GM19035 (cell line): ENCODE results near the gene DUS3L.

Experiments used
- ATAC-seq: cut with Tn5 transposase; IDR thresholded peaks from one replicate; pipeline ENCODE4 v1.9.1; 2021; ENCODE audit not compliant: unreplicated experiment

Gene DUS3L

DNA sequence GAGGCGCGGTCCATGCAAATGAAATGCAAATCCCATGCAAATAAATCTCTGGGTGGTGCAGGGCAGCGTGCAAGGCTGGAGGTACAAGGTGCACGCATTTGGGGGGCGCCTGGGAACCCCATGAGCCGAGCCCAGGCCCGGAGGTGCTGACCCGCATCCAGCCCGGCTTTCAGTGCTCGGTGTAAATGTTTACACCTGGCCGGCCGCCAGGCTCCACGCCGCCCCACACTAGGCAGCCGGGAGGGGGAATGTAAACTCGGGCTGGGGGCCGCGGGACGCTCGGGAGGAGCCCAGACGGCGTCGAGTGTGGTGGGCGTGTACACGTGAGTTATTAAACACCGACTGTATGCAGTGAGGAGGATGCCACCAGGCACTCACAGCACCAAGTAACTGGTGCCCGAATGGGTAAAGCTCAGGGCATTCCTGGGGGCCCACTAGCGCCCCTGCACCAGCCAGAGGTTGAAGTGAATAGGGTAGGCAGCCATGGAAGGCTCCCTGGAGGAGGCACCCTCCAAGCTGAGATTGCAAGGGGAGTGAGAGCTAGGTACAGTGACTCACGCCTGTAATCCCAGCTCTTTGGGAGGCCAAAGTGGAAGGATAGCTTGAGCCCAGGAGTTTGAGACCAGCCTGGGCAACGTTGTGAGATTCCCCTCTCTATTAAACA, 31.4 kb upstream of the DUS3L start:
- ATAC-seq, result no peak

DNA sequence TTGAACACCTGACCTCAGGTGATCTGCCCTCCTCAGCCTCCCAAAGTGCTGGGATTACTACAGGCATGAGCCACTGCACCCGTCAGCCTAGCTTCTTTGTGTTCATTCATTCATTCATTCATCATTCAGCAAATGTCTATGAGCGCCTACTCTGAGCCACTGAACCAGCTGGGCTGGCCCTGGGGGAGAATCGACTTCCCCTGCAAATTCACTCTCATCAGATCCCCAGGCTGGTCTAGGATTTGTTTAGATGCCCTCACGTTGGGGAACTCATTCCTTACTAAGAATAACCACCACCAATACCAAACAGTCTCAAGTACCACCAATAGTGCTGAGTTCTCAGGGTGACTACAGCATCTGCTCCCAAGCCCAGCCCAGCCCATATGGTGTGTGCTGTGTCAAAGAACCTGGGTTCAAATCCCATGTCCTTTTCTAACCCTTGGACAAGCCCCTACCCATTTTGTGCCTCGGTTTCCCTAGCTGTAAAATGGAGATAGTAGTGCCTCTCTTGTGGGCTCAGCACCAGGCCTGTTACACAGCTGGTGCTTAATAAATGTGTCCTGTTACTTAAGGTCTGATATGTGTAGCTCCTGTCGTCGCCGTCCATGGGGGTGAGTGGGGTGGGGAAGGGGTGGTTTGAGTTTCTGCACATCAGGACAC, 30.7 kb upstream of the DUS3L start:
- no peak for ATAC-seq

DNA sequence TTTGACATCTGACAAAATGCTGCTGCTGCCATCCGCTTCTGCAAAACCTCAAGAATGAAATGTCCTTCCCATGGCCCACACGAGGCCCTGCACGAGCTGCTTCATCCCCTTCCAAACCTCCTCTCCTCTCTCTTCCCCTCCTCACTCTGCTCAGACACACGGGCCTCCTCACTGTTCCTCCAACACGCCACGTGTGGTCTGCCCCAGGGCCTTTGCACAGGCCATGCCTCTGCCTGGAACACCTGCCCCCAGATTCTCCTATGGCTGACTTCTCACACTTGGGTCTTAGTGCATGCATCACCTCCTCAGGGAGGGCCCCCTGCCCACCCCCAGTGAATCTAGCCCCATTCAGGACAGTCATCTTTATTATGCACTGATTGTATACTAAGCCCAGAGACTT, 29.8 kb upstream of the DUS3L start:
- no peak for ATAC-seq

DNA sequence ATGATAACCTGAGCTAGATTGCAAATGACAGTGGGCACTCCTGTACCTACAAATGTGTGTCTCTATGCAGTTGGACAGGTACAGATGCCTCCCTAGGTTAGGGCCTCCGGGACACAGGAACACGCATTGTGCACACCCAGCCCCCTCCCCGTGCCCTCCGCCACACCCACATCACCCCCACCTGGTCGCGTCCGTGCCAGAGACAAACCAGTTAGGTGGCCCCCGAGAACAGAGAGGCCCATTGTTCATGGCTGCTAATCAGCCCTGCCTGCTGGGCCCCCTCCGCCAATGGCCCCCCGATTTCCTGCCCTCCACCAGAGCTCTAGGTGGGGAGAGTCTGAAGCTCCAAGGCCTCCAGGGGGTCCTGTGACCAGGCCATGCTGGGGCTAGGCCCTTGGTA, 27.6 kb upstream of the DUS3L start:
- no peak for ATAC-seq

DNA sequence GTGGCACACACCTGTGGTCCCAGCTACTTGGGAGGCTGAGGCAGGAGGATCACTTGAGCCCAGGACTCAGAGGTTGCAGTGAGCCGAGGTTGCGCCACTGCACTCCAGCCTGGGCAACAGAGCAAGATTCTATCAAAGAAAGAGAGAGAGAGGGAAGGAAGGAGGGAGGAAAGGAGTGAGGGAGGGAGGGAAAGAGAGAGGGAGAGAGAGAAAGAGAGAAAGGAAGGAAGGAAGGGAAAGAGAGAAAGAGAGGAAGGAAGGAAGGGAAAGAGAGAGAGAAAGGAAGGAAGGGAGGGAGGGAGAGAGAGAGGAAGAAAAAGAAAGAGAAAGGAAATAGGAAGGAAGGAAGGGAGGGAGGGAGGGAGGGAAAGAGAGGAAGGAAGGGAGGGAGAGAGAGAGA, 26.3 kb upstream of the DUS3L start:
- no peak for ATAC-seq

DNA sequence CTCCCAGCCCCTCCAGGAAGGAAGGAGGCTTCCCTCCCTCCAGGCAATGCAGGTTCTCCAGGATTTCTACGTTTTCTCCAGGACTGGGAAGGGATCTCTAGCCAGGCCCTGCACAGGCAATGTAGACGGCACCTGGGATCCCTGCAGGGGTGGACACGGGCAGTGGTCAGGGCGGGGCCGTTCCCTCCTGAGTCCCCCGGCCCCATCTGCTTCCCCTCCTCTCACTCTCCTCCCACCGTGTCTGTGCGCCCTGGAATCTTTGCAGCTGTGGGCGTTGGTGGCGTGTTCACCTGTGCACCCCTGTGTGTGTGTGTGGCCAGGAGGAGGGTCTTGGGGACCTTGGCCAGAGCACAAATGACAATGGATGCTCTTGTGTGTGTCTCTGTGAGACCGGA, 23.9 kb upstream of the DUS3L start:
- ATAC-seq, result no peak

DNA sequence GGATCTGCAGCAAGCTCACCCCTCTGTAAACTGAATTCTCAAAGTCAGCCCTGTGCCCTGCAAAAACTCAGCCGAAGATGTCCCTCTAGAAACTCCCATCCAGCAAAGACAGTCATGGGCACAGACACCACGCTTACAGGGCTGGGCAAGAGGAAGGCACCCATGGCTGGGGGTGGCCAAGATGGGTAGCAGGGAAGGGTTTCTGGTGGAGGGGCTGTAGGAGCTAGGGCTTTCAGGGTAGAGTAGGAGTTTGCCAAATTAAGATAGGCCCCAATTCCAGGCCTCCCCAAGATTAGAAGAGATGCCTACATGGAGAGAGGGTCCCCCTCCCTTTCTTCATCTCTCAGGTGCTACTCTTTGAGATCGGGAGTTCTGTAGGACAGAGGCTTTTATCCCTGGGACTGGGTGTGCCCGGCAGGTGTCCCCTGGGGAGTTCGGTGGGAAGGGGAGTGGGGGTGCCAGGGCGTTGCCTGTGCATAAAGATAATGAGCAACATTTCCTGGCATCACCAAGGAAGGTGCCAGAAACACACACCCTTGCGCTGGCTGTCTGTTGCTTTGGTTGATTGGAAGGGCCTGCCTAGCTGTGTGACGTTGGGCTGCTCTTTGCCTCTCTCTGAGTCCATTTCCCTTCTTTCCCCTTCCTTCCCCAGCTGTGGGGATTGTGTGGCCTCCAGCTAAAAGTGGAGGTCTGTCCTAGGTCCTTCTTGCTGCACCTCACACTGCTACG, 23.3 kb upstream of the DUS3L start:
- ATAC-seq, result no peak

DNA sequence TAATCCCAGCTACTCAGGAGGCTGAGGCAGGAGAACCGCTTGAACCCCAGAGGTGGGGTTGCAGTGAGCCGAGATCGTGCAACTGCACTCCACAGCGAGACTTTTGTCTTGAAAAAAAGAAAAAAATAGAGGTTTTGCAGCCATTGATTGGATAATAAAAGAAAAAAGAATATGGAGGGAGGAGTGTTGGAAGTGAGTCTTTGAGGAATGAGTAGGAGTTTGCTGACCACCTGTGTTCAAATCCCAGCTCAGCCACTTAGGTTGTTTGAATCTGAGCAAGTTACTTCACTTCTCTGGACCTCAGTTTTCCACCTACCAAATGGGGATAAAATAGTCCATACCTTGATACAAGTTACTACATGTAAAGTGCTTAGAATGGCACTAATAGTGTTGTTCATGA, 20.2 kb upstream of the DUS3L start:
- ATAC-seq, result no peak

DNA sequence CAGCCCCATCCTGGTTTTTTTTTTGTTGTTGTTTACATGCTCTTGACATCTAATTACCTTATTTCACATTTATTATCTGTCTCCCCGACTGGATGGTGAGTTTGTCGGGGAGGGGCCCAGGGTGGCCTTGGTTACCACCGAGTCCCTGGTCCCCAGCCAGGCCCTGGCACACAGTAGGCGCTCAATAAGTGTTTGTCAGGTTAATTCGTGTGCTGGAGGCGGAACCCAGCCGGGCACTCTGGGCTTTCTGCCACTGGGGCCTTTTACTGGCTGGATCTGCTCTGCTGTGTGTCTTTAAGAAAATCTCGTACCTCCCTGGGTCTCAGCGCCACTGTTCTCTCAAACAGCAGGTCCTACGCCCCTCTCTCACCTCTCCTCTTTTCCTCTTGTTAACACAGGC, 18.5 kb upstream of the DUS3L start:
- no peak for ATAC-seq

DNA sequence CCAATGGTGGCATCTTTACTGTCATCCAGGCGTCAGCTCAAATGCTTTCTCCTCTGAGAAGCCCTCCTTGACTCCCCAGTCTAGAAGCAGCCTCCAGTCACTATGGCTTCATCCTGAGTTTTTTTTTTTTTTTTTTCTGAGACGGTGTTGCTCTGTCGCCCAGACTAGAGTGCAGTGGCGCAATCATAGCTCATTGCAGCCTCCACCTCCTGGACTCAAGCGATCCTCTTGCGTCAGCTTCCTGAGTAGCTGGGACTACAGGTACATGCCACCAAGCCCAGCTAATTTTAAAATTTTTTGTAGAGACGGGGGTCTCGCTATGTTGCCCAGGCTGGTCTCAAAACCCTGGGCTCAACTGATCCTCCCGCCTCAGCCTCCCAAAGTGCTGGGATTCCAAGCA, 18.1 kb upstream of the DUS3L start:
- ATAC-seq, result no peak

DNA sequence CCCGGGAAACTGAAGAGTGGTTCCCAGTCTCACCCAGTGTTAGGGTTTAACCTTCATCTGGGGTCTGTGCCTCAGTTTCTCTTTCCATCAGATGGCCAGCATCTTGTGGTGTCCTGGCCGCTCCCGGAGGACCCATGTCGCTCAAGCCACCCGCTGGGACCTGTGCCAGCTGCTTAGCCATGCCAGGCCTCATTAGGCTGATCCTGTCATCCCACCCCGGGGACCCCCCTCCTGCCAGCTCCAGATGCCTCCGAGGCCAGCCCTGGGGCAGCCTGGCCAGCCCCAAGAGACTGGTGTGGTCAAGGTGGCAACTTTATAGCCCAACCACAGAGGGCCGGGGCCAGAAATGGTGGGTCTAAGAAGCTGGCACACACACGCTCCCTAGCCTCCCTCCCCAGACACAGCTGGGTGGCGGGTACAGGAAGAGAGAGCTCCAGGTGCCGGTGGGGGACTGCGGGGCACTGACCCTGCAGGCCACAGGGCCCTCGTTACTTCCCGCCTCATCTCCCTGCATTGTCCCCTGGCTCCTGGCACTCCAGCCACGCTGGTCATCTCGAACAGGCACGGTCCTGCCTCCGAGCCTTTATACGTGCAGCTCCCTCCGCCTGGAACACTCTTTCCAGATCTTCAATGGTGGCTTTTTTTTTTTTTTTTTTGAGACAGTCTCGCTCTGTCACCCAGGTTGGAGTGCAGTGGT, 17.3 kb upstream of the DUS3L start:
- ATAC-seq, result no peak

DNA sequence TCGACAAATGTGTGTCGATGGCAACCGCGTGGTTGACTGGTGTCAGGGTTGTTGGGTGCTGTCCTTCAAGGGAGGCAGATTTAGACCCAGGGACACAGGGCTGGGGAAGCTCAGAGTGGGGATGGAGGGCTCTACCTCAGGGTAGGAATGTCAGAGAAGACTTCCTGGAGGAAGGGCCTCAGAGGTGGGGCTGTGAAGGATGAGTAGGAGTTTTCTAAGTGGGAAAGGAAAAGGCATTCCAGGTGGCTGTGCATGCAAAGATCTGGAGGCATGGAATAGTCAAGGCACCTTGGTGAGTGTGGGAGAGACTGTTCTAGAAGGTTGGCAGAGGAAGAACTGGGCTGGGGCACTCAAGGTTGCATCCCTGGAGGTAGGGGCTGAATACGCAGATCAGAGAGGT, 15.9 kb upstream of the DUS3L start:
- ATAC-seq, result no peak

DNA sequence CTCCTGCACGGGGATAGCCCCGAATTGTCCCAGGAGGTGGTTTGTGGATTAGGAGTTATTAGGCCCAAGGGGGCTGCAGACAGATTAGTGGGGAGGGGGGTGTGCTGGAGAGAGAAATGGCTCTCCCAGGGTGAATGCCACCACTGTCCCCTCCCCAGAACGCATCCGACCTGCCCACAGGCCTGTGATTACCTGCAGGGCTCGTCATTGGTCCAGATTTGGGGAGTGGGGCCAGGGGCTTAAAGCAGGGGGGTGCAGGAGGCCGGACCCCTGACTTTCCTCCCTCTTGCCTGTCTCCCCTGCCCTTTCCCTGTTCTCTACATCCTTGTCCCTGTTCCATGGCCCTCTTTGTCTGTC, 15.1 kb upstream of the DUS3L start:
- no peak for ATAC-seq

DNA sequence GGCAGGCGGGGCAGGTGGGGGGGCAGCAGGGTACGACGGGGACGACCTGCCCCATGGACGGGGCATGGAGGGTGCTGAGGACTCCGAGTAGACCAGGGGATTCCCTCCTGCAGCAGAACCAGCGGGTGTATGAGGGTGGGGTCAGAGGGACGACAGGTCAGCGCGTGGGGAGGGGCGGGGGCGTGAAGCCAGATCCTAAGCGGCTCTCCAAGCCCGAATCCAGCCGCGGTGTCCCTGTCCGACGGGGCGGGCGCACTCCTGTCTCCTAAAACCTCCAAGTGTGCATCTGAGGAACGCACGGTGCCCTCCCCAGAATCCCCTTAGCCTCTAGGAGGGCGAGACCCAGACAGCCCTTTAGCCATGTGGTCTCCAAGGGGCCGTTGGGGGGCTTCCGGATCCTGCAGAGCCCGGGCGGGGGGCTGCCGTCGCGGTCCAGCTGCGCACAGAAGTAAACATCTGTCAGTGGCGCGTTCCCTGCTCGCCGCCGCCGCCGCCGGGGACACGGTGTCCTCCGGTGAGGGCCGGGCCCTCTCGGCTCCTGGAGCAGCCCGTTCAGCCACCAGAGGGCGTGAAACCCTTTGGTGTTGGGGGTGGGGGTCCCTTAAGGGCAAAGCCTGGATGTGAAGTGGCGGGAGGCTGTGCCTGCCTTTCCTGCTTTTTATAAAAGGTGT, 14.6 kb upstream of the DUS3L start:
- ATAC-seq, result no peak

DNA sequence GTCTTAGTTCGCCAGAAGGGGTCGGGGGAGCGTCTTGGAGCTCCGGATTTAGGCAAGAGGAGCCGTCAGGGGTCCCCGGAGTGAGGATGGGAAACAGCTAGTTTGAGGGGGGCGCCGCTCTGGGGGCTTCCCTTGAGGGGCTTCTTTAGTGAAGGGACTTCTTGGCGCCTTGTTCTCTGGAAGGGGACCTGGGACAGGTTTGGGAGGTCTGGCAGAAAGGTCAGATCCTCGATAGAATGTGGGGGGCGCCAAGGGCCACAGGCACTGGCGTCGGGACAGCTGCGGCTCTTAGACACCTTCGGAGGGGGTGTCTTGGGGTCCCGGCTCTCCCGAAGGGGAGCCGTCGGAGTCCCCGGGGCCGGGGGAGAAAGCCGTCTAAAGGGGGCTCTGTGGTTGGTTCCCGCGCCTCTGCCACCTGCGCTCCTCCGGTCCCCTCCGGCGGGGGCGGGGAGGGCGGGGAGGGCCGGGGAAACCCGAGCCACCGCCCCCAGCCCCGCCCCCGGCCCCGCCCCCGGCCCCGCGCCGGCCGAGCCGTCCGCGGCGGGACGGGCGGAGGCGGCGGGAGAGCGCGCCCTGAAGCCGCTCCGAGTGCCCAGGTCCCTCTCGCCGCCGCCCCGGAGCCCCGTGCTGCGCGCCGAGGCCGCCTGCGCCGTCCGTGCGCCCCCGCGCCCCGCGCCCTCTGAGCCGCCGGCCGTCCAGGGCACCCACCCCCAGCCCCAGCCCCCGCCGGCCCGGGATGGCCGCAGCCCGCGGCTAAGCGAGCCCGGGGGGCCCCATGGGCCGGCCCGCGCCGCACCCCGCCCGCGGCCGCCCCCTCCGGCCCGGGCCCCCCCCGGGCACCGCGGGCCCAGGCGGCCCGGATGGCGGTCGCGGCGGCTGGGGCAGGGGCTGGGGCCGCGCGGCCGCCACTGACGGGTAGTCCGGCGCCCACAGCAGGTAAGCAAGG, 13.8 kb upstream of the DUS3L start, which contains the start of gene NRTN:
TSS of gene NRTN (plus strand) at position 552 of the 946 bp plus-strand sequence. CDS start 19,099 bp downstream, outside the sequence.
- no peak for ATAC-seq

DNA sequence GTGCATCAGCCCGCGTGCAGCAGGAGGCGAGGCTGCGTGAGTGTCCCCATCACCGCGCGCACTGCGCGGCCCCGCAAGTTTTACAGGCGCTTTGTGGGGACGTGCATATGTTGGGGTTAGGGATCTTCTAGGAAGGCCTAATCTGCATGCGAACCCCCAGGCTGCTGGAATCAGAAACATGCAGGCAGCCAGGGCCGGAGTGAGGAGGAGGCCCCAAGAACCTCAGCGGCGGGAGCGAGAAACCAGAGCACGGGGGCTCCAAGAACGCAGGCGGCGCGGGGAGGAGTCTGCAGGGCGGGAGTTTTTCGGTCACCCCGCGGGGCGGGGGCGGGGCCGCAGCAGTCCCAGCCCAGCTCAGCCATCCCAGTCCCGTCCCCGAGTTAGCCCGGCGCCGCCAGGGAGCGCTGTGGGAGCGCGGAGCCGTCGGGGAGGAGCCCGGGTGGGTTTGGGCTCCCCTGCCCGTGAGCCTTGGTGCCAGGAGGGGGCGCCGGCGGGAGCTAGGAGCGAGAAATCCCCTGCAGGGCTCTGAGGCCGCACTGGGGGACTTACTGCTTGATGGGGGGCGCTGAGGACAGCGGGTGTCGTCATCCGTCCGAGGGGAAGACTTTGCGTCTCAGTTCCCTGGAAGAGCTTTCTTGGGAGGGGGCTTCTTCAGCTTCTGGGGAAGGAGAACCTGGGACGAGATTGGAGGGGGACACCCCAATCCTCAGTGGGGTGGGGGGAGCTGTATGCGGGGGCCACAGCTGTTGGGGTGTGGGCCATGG, 13.0 kb upstream of the DUS3L start:
- ATAC-seq, result no peak

DNA sequence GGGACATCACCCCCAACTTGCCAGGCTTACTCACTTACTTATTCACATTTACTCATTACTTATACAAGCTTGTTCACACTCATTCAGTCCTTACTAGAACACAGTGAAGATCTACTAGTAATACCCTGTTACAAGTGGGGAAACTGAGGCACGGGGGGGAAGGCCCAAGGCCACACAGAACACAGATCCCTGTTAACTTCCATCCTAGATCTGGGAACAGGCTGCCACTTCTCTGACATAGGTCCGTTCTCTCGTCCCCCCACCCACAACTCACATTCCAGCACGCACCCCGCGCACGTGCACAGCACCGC, 12.4 kb upstream of the DUS3L start:
- ATAC-seq, result no peak

DNA sequence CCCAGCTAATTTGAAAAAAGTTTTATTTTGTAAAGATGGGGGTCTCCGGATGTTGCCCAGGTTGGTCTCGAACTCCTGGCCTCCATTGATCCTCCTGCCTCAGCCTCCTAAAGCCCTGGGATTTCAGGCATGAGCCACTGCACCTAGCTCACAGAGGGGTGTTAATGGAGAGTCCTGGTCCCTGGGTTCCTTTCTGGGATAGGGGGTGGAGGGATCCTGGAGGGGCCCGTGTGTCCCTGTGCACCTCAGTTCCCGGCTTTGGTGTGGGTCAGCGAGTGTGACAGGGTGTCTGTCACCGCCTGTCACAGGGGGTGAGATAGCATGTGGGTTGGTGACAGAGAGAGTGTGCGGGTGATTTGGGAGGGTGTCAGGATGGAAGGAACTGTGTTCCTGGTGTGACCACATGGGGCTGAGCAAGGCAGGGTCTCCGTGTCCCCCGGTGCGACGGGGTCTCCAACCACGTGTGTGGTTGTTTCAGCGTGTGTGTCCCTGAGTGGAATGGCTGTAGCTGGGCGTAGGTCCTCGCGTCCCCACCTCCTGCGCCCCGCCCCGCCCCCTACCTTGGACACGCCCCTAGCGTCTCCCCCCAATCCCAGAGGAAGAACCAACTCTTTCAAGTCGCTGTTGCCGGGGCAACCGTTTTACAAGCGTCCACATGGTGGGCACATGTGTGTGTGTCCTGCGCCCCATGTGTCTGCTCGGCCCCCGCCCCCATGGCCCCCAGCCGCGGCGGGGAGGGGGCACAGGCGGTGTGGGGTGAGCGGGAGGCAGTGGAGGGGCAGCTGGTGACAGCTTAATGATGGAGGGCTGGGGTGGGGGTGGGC, 11.0 kb upstream of the DUS3L start:
- ATAC-seq, result no peak
